HG02840 (cell line): Measurements from ENCODE around the gene DPH5.
"Not testable (repeated sequence)": the region's sequence is repeated elsewhere in the genome, so short reads cannot be mapped to it uniquely, and the experiment has no call there.

Source experiments
- ATAC-seq: cut with Tn5 transposase; IDR thresholded peaks from one replicate; pipeline ENCODE4 v1.9.1; 2021; ENCODE audit warnings: mild to moderate bottlenecking, moderate library complexity, moderate number of reproducible peaks; ENCODE audit not compliant: unreplicated experiment, low FRiP score

The DPH5 gene

GRCh38 chr1:100995198-100995988 is 30.2 kb downstream of the DPH5 start:
- ATAC-seq = no peak

GRCh38 chr1:100989306-100990077 is 36.1 kb downstream of the DPH5 start:
- no peak for ATAC-seq

- ATAC-seq = no peak
Observed at GRCh38 chr1:100988121-100988520, 37.5 kb downstream of the DPH5 start.

GRCh38 chr1:100982793-100983192 is 42.8 kb downstream of the DPH5 start:
- ATAC-seq = no peak

- no peak for ATAC-seq
Observed at GRCh38 chr1:100979631-100980030, 46.0 kb downstream of the DPH5 start.

GRCh38 chr1:100976936-100977335 is 48.6 kb downstream of the DPH5 start:
- no peak for ATAC-seq

- no peak for ATAC-seq
Observed at GRCh38 chr1:100972185-100972584, 53.4 kb downstream of the DPH5 start.

- ATAC-seq = no peak
Observed at GRCh38 chr1:100971021-100971420, 54.6 kb downstream of the DPH5 start.

- no peak for ATAC-seq
Observed at GRCh38 chr1:100969327-100969726, 56.3 kb downstream of the DPH5 start.

GRCh38 chr1:100968621-100969020 is 57.0 kb downstream of the DPH5 start:
- ATAC-seq = no peak

- ATAC-seq = no peak
Observed at GRCh38 chr1:100960098-100960497, 65.5 kb downstream of the DPH5 start.

GRCh38 chr1:100959502-100960060 is 66.0 kb downstream of the DPH5 start:
- no peak for ATAC-seq

GRCh38 chr1:100955322-100955721 is 70.3 kb downstream of the DPH5 start:
- ATAC-seq = no peak

- ATAC-seq = no peak
Observed at GRCh38 chr1:100953960-100954730, 71.4 kb downstream of the DPH5 start.

GRCh38 chr1:100952970-100953369 is 72.6 kb downstream of the DPH5 start:
- not testable (repeated sequence) for ATAC-seq

GRCh38 chr1:100952104-100952745 is 73.4 kb downstream of the DPH5 start:
- ATAC-seq = no peak

GRCh38 chr1:100950781-100951180 is 74.8 kb downstream of the DPH5 start:
- ATAC-seq = no peak

- no peak for ATAC-seq
Observed at GRCh38 chr1:100950337-100950736, 75.2 kb downstream of the DPH5 start.

- peak; percentile 94 for ATAC-seq
Observed at GRCh38 chr1:100949515-100950158, 75.9 kb downstream of the DPH5 start.
